ENCODE data around the gene USP24. TPM values are rescaled to one million over a fixed set of nuclear protein-coding genes. Genes with fewer than 3 reads are reported as not detected.

The USP24 gene
- total RNA-seq, 1 donor from 2014 or later, result 50.5 TPM

DNA sequence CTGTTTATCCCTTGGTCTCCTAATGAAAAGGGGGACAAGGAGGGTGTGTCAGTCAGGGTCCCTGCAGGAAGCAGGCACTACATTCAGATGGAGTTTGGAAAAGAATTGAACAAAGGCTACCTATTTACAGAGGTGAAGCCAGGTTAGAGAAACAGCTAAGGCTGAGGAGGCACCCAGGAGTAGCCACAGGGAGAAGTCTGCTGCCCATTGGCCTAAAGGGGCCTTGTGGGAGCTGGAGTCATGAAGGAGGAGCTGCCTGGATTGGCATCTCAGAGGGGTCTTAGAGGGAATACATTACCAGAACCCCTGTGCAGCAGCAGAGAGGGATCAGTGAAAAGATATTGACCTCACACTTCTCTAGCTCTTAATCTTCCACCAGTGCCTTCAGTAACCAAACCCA, 31.2 kb upstream of the USP24 start:
- H3K4me3 Mint-ChIP-seq, result no peak overlapping the region
- H3K4me3 ChIP-seq, result no peak overlapping the region
- H3K36me3 ChIP-seq, result no peaks in the 10 kb centered on the region
- no peak overlapping the region for H3K27ac Mint-ChIP-seq
- no peak overlapping the region for H2AFZ ChIP-seq (replicated peaks)
- H3K9ac ChIP-seq, result no peak overlapping the region
- H3K4me1 Mint-ChIP-seq, result no peaks in the 10 kb centered on the region
- H3K4me1 ChIP-seq, result peaks cover 5% of the 10 kb centered on the region
- no peaks in the 10 kb centered on the region for H3F3A ChIP-seq (ENCODE audit: low read depth)
- peaks cover 3% of the 10 kb centered on the region for H3K27me3 Mint-ChIP-seq (ENCODE audit: insufficient read depth, low read depth)
- H3K79me2 ChIP-seq (ENCODE audit: low read depth), result no peaks in the 10 kb centered on the region
- DNase-seq (ENCODE audit: low spot score), result no peak
- H3K9me3 Mint-ChIP-seq, result no peaks in the 10 kb centered on the region
- H3K27ac ChIP-seq, result no peak overlapping the region
- no peaks in the 10 kb centered on the region for H3K27me3 ChIP-seq
- no peak for TF ChIP-seq EZH2phosphoT487 (IDR thresholded peaks at IDR 0.05)
- no peak for TF ChIP-seq EZH2 (IDR thresholded peaks at IDR 0.05)
- TF ChIP-seq, protein P1, sequence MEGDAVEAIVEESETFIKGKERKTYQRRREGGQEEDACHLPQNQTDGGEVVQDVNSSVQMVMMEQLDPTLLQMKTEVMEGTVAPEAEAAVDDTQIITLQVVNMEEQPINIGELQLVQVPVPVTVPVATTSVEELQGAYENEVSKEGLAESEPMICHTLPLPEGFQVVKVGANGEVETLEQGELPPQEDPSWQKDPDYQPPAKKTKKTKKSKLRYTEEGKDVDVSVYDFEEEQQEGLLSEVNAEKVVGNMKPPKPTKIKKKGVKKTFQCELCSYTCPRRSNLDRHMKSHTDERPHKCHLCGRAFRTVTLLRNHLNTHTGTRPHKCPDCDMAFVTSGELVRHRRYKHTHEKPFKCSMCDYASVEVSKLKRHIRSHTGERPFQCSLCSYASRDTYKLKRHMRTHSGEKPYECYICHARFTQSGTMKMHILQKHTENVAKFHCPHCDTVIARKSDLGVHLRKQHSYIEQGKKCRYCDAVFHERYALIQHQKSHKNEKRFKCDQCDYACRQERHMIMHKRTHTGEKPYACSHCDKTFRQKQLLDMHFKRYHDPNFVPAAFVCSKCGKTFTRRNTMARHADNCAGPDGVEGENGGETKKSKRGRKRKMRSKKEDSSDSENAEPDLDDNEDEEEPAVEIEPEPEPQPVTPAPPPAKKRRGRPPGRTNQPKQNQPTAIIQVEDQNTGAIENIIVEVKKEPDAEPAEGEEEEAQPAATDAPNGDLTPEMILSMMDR (IDR thresholded peaks at IDR 0.05), result no peak
- H3K4me2 ChIP-seq, result no peak overlapping the region
- no peaks in the 10 kb centered on the region for H4K20me1 ChIP-seq (ENCODE audit: low read depth)
- H3K9me3 ChIP-seq (ENCODE audit: low read depth), result no peaks in the 10 kb centered on the region
- no peaks in the 10 kb centered on the region for H3K36me3 Mint-ChIP-seq

DNA sequence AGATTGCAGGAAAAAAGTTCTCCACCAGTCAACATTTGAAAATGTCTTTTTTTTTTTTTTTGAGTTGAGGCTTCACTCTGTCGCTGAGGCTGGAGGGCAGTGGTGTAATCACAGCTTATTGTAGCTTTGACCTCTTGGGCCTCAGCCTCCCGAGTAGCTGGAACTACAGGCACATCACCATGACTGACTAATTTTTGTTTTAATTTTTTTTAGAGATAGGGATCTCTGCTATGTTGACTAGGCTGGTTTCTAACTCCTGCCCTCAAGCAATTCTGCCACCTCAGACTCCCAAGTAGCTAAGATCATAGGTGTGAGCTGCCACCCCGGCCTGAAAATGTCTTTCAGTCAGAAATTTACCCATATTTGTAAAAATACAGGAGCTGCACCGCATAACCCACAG, 30.6 kb upstream of the USP24 start:
- Histone ChIP-seq H3K27me3 (no peaks in the 10 kb centered on the region), H2AFZ (replicated peaks) (no peak overlapping the region), H3F3A (ENCODE audit: low read depth) (no peaks in the 10 kb centered on the region), H3K9ac (no peak overlapping the region), H3K4me1 (peaks cover 5% of the 10 kb centered on the region), H3K4me3 (no peak overlapping the region), H3K4me2 (no peak overlapping the region), H3K9me3 (ENCODE audit: low read depth) (no peaks in the 10 kb centered on the region), H3K36me3 (no peaks in the 10 kb centered on the region), H3K79me2 (ENCODE audit: low read depth) (no peaks in the 10 kb centered on the region), H3K27ac (no peak overlapping the region), H4K20me1 (ENCODE audit: low read depth) (no peaks in the 10 kb centered on the region)
- TF ChIP-seq EZH2phosphoT487 (IDR thresholded peaks at IDR 0.05) (no peak), EZH2 (IDR thresholded peaks at IDR 0.05) (no peak)
- TF ChIP-seq, protein P1 (IDR thresholded peaks at IDR 0.05), result no peak
- Mint-ChIP-seq H3K36me3 (no peaks in the 10 kb centered on the region), H3K4me1 (no peaks in the 10 kb centered on the region), H3K27ac (no peak overlapping the region), H3K4me3 (no peak overlapping the region), H3K27me3 (ENCODE audit: insufficient read depth, low read depth) (peaks cover 4% of the 10 kb centered on the region), H3K9me3 (no peaks in the 10 kb centered on the region)
- no peak for DNase-seq (ENCODE audit: low spot score)

- DNase-seq (ENCODE audit: low spot score), result no peak
Measured at GRCh38 chr1:55244476-55245099, 29.4 kb upstream of the USP24 start.

More at GRCh38 chr1:55244476-55245099, 29.4 kb upstream of the USP24 start:
- Histone ChIP-seq H4K20me1 (ENCODE audit: low read depth) (no peaks in the 10 kb centered on the region), H3K4me2 (no peak overlapping the region), H3K27ac (no peak overlapping the region), H3K9ac (no peak overlapping the region), H3K4me3 (no peak overlapping the region), H3K4me1 (peaks cover 10% of the 10 kb centered on the region), H3K79me2 (ENCODE audit: low read depth) (no peaks in the 10 kb centered on the region), H3K36me3 (no peaks in the 10 kb centered on the region), H3K9me3 (ENCODE audit: low read depth) (no peaks in the 10 kb centered on the region), H2AFZ (replicated peaks) (no peak overlapping the region), H3K27me3 (no peaks in the 10 kb centered on the region), H3F3A (ENCODE audit: low read depth) (no peaks in the 10 kb centered on the region)
- no peaks in the 10 kb centered on the region for H3K36me3 Mint-ChIP-seq
- no peak overlapping the region for H3K4me3 Mint-ChIP-seq
- H3K27ac Mint-ChIP-seq, result no peak overlapping the region
- H3K4me1 Mint-ChIP-seq, result peaks cover 7% of the 10 kb centered on the region
- peaks cover 6% of the 10 kb centered on the region for H3K27me3 Mint-ChIP-seq (ENCODE audit: insufficient read depth, low read depth)
- TF ChIP-seq EZH2 (IDR thresholded peaks at IDR 0.05), result no peak
- TF ChIP-seq EZH2phosphoT487 (IDR thresholded peaks at IDR 0.05), result no peak
- TF ChIP-seq, protein P1 (IDR thresholded peaks at IDR 0.05), result no peak
- no peaks in the 10 kb centered on the region for H3K9me3 Mint-ChIP-seq
